GM12878 (cell line): ENCODE measurements around the gene SPRYD3. TPM values are rescaled to one million over a fixed set of nuclear protein-coding genes. Genes with fewer than 3 reads are reported as not detected.

ENCODE experiments used
- ATAC-seq: fragments of 200-7000 bp; cut with Tn5 transposase; 3 replicates; pipeline ENCODE4 v1.9.1; 2020; ENCODE audit warnings: mild to moderate bottlenecking, moderate library complexity
- BruUV-seq: library from RNA; stranded (reverse); fragments of 400-500 nt; replicated peaks from 2 replicates; lab custom pipeline; 2021; lab: Mats Ljungman, UMichigan
- CTCF ChIA-PET: fragments of 300-600 bp; sonication (Branson Sonifier 250); formaldehyde crosslinking; extraction: SDS; loops from one replicate; lab custom pipeline; 2021; ENCODE audit warnings: inconsistent platforms; lab: Yijun Ruan, JAX
- POLR2A ChIA-PET: fragments of 350-600 bp; formaldehyde crosslinking; extraction: SDS; loops from one replicate; lab custom pipeline; 2021; ENCODE audit warnings: inconsistent platforms; lab: Charles Lee
- RAD21 ChIA-PET: fragments of 300-600 bp; sonication (Branson Sonifier 250); formaldehyde crosslinking; loops from one replicate; lab custom pipeline; 2023; ENCODE audit warnings: antibody characterized with exemption; ENCODE audit not compliant: unreplicated experiment; lab: Charles Lee
- SMC1A ChIA-PET: fragments of 300-600 bp; sonication (Branson Sonifier 250); formaldehyde crosslinking; loops from one replicate; lab custom pipeline; 2023; ENCODE audit not compliant: unreplicated experiment, uncharacterized antibody; lab: Charles Lee
- DNase-seq: peaks from one replicate; pipeline ENCODE4 v3.0.0-alpha.2; 2011; ENCODE audit warnings: low read depth, low spot score
- FAIRE-seq: peaks from 3 replicates; lab custom pipeline; 2011; peaks lifted over from hg19 to GRCh38; lab: Jason Lieb, UNC
- H2AFZ ChIP-seq: 2 replicates; pipeline ENCODE4 v1.6.0; 2011; ENCODE audit warnings: low read depth, low read length, control low read depth; ENCODE audit not compliant: control insufficient read depth
- H3K27ac ChIP-seq: 2 replicates; pipeline ENCODE4 v1.5.1; 2011; ENCODE audit warnings: control low read depth; ENCODE audit not compliant: control insufficient read depth, insufficient read depth
- H3K27me3 ChIP-seq, 2 experiments: replicated peaks in 1 of 2; 2 replicates each; pipeline versions ENCODE4 v1.6.0 to v1.6.1; 2011; ENCODE audit warnings: low read length in 1 of 2; ENCODE audit not compliant: control insufficient read depth in 2 of 2, insufficient read depth in 2 of 2
- H3K36me3 ChIP-seq, 2 experiments: 2 replicates each; pipeline ENCODE4 v1.5.1; 2011; ENCODE audit warnings: low read length in 1 of 2; ENCODE audit not compliant: control insufficient read depth in 2 of 2, insufficient read depth in 2 of 2
- H3K4me1 ChIP-seq: 2 replicates; pipeline ENCODE4 v1.6.1; 2011; ENCODE audit warnings: mild to moderate bottlenecking, low read length, moderate library complexity, mixed read lengths; ENCODE audit not compliant: control insufficient read depth, insufficient read depth
- H3K4me2 ChIP-seq: 2 replicates; pipeline ENCODE4 v1.6.0; 2011; ENCODE audit warnings: control low read depth; ENCODE audit not compliant: control insufficient read depth, insufficient read depth
- H3K4me3 ChIP-seq: fragments of 200-600 bp; sonication (generic); 2 replicates; pipeline ENCODE4 v1.5.1; 2016
- H3K79me2 ChIP-seq: 2 replicates; pipeline ENCODE4 v1.6.0; 2011; ENCODE audit warnings: low read length; ENCODE audit not compliant: control insufficient read depth, insufficient read depth
- H3K9ac ChIP-seq: 2 replicates; pipeline ENCODE4 v1.8.0; 2011; ENCODE audit warnings: low read length, control low read depth, mixed read lengths; ENCODE audit not compliant: control insufficient read depth, insufficient read depth
- H3K9me3 ChIP-seq: replicated peaks from 3 replicates; pipeline ENCODE4 v1.5.1; 2011; ENCODE audit warnings: mild to moderate bottlenecking, low read length; ENCODE audit not compliant: control insufficient read depth, insufficient read depth
- H4K20me1 ChIP-seq: 2 replicates; pipeline ENCODE4 v1.6.0; 2011; ENCODE audit not compliant: control insufficient read depth, insufficient read depth
- HDAC6 ChIP-seq: fragments of 200-600 bp; sonication (generic); IDR thresholded peaks from one replicate; pipeline ENCODE4 v1.8.0; 2017; ENCODE audit warnings: antibody characterized with exemption; ENCODE audit not compliant: unreplicated experiment
- MYB ChIP-seq: fragments of 150-350 bp; IDR thresholded peaks from 2 replicates; pipeline ENCODE4 v1.6.1; 2014; ENCODE audit warnings: mild to moderate bottlenecking, low read depth, low read length, borderline replicate concordance
- RAD51 ChIP-seq: fragments of 450-650 bp; IDR thresholded peaks from 2 replicates; pipeline ENCODE4 v1.6.1; 2016; ENCODE audit warnings: moderate library complexity, mild to moderate bottlenecking, inconsistent platforms
- SIN3A ChIP-seq: IDR thresholded peaks from 2 replicates; pipeline ENCODE4 v1.6.1; 2012; ENCODE audit warnings: low read depth, low read length, improper control_type of control experiment
- SRF ChIP-seq, 2 experiments: IDR thresholded peaks; 2 replicates each; pipeline ENCODE4 v1.6.1; 2011; ENCODE audit warnings: low read depth in 2 of 2, low read length in 2 of 2, mild to moderate bottlenecking in 1 of 2, moderate library complexity in 1 of 2
- WGBS: methylation state at CpG from one replicate; pipeline ENCODE4 v1.1.6; 2016; ENCODE audit warnings: low lambda C conversion rate; ENCODE audit not compliant: insufficient replicate concordance, insufficient coverage; ENCODE audit errors: missing lambda C conversion rate; 5-methylcytosine and 5-hydroxymethylcytosine counted together
- in situ Hi-C: fragments of 300-500 bp; cut with MboI; formaldehyde crosslinking; loops from 9 replicates; pipeline ENCODE4 v1.14.3; 2018; ENCODE audit warnings: mixed read lengths
- intact Hi-C: fragments of 100-400 bp; cut with micrococcal nuclease; formaldehyde crosslinking; loops from one replicate; pipeline ENCODE4 v1.14.2; 2022; ENCODE audit not compliant: unreplicated experiment
- polyA plus RNA-seq, 11 experiments: library from polyadenylated mRNA; depleted of rRNA in 4 of 11; unstranded in 6 of 11; stranded (reverse) in 5 of 11; fragments of >200 nt; fragmentation: Nextera tagmentation in 4 of 11; fragmentation: Illumina TruSeq in 1 of 11; extraction: Ambion mirVana in 4 of 11; extraction: Trizol in 1 of 11; gene quantifications; 1 replicate in 1 of 11; 2 replicates in 10 of 11; pipeline versions ENCODE4 v1.2.1 to v1.2.3, GENCODE V29; 2011 to 2016; ENCODE audit warnings: inconsistent platforms in 2 of 11, missing spikeins in 2 of 11, low read depth in 1 of 11
- total RNA-seq, 4 experiments: library from RNA; depleted of rRNA in 3 of 4; stranded (reverse); fragments of >200 nt in 3 of 4; fragmentation: Illumina TruSeq in 1 of 4; extraction: Trizol in 1 of 4; gene quantifications; 2 replicates each; pipeline versions ENCODE4 v1.2.1 to v1.2.3, GENCODE V29; 2013 to 2021
- TF ChIP-seq, protein P1 (sequence below): fragments of 450-650 bp; IDR thresholded peaks from 2 replicates; pipeline ENCODE4 v1.6.1; 2017; ENCODE audit warnings: mild to moderate bottlenecking, moderate library complexity

SPRYD3 gene
- total and polyA plus RNA-seq, 10 of the 15 experiments (the other 5 are each of a cell fraction or from before 2014, with no cell fraction given), result 2.3 to 26.4 (median 20.2) TPM

DNA sequence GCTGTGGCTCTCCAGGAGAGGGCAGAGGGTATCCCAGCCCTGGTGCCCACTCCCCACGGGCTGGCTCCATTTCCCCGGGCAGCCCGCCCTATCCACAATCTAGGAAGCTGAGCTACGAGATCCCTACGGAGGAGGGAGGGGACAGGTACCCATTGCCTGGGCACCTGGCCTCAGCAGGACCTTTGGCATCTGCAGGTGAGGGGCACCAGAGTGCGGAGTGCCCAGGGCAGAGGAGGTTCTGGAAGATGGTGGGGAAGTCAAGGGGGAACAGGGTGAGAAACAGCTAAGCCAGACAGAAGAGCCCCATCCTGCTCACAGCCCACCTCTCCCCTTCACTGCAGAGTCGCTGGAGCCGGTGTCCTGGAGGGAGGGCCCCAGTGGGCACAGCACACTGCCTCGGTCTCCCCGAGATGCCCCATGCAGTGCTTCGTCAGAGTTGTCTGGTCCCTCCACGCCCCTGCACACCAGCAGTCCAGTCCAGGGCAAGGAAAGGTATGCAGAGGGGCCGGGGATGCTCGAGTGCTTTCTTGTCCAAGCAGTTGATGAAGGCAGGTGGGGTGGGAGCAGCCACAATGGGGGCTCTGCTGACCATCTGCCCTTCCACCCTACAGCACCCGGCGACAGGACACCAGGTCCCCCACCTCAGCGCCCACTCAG is 19.0 kb downstream of the SPRYD3 start:
- ChIA-PET SMC1A (no interaction called here), RAD21 (no interaction called here), CTCF (interaction anchor here (1.0 to 2.0 kb wide), 3 partner anchors 9 to 42 kb away, joined by 3 to 7 read pairs (median 6); partner anchors contain the start of gene SOAT2), POLR2A (no interaction called here)
- Histone ChIP-seq H3K27me3 (no peaks in the 10 kb centered on the region), H3K4me1 (no peaks in the 10 kb centered on the region), H3K9ac (no peak overlapping the region), H3K9me3 (no peaks in the 10 kb centered on the region), H4K20me1 (no peaks in the 10 kb centered on the region), H3K36me3 (peaks cover under 1 to 2% of the 10 kb centered on the region in 2 experiments; a peak in 2 of 4 replicates), H3K27ac (no peak overlapping the region), H3K4me3 (no peak overlapping the region), H3K4me2 (no peak overlapping the region), H3K79me2 (no peaks in the 10 kb centered on the region), H2AFZ (no peak overlapping the region)
- ATAC-seq (no peak; the same call in 2 of the 3 replicates), FAIRE-seq (no peak), DNase-seq (no peak)
- TF ChIP-seq HDAC6 (no peak), SRF (IDR thresholded peaks at IDR 0.05; ENCODE audit: low read depth in 2 of 2, low read length in 2 of 2) (no peak), SIN3A (no peak), RAD51 (no peak), MYB (no peak)
- TF ChIP-seq, protein P1, sequence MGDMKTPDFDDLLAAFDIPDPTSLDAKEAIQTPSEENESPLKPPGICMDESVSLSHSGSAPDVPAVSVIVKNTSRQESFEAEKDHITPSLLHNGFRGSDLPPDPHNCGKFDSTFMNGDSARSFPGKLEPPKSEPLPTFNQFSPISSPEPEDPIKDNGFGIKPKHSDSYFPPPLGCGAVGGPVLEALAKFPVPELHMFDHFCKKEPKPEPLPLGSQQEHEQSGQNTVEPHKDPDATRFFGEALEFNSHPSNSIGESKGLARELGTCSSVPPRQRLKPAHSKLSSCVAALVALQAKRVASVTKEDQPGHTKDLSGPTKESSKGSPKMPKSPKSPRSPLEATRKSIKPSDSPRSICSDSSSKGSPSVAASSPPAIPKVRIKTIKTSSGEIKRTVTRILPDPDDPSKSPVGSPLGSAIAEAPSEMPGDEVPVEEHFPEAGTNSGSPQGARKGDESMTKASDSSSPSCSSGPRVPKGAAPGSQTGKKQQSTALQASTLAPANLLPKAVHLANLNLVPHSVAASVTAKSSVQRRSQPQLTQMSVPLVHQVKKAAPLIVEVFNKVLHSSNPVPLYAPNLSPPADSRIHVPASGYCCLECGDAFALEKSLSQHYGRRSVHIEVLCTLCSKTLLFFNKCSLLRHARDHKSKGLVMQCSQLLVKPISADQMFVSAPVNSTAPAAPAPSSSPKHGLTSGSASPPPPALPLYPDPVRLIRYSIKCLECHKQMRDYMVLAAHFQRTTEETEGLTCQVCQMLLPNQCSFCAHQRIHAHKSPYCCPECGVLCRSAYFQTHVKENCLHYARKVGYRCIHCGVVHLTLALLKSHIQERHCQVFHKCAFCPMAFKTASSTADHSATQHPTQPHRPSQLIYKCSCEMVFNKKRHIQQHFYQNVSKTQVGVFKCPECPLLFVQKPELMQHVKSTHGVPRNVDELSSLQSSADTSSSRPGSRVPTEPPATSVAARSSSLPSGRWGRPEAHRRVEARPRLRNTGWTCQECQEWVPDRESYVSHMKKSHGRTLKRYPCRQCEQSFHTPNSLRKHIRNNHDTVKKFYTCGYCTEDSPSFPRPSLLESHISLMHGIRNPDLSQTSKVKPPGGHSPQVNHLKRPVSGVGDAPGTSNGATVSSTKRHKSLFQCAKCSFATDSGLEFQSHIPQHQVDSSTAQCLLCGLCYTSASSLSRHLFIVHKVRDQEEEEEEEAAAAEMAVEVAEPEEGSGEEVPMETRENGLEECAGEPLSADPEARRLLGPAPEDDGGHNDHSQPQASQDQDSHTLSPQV, result no peak
- in situ Hi-C loops (no loop called here), intact Hi-C loops (no loop called here)
- WGBS, result 26% methylated on average over 15 of the region's 17 CpGs
- BruUV-seq, result no TSS peak
